GM18951 (cell line): ENCODE data around the gene UBE2R2.
"Not testable (repeated sequence)": the region's sequence is repeated elsewhere in the genome, so short reads cannot be mapped to it uniquely, and the experiment has no call there.

Experiments
- POLR2A ChIP-seq: IDR thresholded peaks from 4 replicates; pipeline ENCODE4 v1.6.1; 2011; ENCODE audit warnings: mild to moderate bottlenecking; ENCODE audit not compliant: insufficient read length, insufficient read depth; ENCODE audit errors: extremely low read depth
- in situ Hi-C: fragments of 300-500 bp; cut with MboI; formaldehyde crosslinking; loops from one replicate; pipeline ENCODE4 v1.12.0; 2022; ENCODE audit warnings: low sequenced_read_pairs, mixed read lengths, inconsistent platforms; ENCODE audit not compliant: unreplicated experiment

The UBE2R2 gene

DNA sequence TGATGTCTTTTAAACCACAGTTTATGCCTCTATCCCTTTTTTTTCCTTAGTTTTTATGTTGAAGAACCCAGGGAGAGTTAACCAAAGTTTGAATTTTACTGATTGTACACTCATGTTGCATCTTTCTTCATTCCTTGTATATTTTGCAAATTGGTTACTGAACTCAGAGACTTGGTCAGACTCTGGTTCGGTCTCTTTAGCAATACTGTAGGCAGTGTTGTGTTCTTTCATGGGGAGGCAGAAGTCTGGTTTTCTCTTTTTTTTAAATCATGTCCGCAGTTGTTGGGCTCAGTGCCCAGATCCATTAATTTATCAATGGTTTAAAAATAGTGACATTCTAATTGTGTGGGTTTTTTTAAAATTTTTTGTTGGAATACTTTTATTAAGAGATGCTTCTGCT lies 23.4 kb downstream of the UBE2R2 start:
- in situ Hi-C loops: no loop called here
- TF ChIP-seq POLR2A: no peak

DNA sequence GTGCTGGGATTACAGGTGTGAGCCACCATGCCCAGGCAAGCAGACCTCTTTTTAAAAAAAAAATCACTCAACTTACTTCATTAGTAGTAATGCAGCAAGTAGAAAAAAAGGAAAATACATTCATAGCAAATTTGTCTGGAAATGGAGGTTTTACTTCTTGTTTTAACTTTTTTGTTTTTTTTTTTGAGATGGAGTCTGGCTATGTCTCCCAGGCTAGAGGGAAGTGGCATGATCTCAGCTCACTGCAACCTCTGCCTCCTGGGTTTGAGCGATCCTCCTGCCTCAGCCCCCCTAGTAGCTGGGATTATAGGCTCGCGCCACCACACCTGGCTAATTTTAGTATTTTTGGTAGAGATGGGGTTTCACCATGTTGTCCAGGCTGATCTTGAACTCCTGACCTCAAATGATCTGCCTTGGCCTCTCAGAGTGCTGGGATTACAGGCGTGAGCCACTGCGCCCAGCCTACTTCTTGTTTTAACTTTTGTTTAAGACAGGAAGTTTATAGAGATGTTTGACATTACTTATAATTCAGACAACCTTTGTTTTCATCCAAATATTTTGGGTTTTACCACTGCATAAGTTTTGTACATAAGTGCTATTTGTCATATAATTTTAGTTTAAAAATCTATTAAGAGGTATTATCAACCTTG lies 26.5 kb downstream of the UBE2R2 start:
- in situ Hi-C loops: no loop called here
- no peak for TF ChIP-seq POLR2A

DNA sequence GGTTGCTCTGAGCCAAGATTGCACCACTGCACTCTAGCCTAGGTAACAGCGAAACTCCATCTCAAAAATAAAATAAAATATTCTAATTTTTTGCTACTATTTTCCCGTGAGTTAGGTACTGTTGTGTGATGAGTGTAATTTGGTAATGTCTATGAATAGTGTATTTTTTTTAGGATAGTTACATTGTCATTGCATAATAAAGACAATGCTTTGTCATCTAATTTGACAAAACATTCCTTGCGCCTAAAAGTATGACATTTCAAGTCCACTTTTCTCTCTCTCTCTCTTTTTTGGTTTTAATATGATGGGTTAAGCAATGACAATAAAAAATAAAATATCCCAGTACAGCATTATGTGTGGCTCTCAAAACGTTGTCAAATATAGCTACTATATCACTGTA lies 29.3 kb downstream of the UBE2R2 start:
- in situ Hi-C loops: no loop called here
- TF ChIP-seq POLR2A: no peak

DNA sequence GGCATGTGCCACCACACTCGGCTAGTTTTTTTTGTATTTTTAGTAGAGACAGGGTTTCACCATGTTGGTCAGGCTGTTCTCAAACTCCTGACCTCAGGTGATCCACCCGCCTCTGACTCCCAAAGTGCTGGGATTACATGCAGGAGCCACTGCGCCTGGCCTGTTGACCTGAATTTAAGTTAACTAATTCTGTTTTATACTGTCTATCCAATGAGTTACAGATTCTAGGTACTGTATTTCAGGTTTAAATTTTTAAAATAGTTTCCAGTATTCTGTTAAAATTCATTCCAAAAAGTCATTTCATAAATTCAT lies 30.9 kb downstream of the UBE2R2 start:
- in situ Hi-C loops: not testable (repeated sequence)

DNA sequence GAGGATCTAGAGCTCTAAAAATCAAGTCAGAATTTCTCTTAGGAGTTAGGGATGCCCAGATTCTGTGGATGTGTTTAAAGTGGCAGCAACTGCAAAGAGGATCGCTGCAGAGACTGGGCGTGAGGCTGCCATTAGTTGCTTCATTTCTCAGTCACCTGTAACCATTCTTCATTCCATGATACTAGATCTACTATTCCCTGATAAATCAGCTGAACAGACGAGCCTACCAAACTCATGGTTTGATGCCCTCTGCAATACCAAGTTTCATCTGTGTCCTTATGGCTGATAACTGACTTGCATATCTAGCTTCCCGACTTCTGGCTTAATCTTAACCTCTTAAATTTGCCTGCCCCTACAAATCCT lies 33.3 kb downstream of the UBE2R2 start:
- TF ChIP-seq POLR2A: no peak
- in situ Hi-C loops: no loop called here

DNA sequence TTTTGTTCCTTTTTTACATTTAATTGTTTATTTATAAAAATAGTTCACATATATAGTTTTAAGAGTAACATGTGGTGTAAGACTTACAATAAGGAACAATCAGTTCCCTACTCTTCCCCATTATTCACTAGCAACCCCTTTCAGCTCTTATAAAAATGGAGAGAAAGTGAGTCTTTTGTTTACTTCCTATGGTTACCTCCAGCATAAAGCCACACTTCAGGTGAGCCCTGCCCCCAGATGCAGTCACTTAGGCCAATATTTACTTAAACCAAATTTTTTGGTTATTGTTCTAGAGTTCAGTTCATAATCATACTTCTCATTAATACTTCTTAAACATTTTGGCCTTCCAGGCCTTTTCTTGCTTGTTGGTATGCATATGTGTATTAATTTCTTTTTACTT lies 33.7 kb downstream of the UBE2R2 start:
- TF ChIP-seq POLR2A: no peak
- in situ Hi-C loops: no loop called here

DNA sequence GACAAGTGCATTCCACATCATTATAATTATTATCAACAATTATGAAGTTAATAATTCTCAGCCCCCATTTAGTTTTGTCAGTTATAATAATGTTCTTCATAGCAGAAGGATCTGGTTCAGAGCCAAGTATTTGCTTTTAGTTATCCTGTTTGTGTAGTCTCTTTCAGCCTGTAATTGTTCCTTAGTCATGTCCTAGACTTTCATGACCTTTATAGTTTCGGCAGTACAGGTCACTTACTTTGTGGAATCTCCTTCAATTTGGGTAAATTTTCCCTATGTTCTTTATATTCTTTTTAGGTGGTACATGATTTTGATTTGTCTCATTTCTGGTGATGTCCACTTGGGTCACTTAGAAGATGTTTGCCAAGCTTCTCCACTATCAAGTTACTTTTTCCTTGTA lies 34.3 kb downstream of the UBE2R2 start:
- in situ Hi-C loops: no loop called here
- TF ChIP-seq POLR2A: no peak

DNA sequence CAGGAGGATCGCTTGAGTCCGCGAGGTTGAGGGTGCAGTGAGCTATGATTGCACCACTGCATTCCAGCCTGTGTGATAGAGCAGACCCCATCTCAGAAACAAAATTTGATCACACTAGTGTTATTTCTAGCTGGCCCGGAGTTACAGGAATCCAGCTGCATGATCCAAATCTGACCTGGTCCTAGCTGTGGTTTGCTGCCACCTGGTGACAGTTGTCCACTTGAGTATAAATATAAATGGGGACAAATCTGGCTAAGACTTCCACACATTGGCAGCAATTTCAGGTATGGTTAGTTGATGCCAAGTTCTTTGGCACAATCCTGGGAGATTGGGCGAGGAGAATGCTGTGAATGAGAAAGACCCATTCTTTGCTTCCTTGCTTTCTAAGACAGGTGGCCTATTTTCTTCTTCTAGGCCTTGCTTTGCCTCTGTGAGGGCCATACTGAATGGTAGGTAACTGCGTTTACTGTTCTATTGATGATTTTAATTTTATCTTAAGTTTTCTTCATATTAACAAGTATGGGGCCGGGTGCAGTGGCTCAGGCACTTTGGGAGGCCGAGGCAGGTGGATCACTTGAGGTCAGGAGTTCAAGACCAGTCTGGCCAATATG lies 35.4 kb downstream of the UBE2R2 start:
- in situ Hi-C loops: no loop called here

DNA sequence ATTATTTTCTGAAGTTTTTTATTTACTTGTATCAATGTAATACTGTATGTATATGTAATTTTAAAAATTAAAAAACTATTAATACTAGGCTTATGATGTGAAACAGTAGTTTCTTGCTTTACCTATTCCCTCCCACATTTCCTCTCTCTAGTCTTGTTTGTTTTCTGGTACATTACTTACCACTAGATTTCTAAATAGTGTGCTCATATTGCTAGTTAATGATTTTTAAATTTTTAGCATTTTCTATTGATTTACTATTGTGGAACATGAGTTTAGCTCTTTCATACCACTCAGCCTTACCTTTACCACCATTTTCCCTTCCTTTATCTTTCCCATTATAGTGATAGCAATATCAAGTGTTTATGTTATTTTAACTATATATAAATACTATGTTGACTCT lies 39.3 kb downstream of the UBE2R2 start:
- in situ Hi-C loops: no loop called here
- TF ChIP-seq POLR2A: no peak

More for the DNA sequence above, 35.4 kb downstream of the UBE2R2 start:
- TF ChIP-seq POLR2A: no peak

DNA sequence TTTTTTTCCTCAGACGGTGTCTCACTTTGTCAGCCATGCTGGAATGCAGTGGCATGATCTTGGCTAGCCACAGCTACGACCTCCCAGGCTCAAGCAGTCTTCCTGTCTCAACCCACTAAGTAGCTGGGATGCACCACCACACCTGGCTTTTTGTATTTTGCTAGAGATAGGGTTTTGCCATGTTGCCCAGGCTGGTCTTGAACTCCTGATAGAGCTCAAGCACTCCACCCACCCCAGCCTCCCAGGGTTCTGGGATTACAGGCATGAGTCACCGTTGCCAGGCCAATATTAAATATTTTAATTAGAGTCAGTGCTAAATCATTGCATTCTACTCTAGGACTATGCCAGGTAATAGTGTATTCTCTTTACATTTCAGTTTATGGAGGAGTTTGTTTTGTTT lies 41.5 kb downstream of the UBE2R2 start:
- no peak for TF ChIP-seq POLR2A
- in situ Hi-C loops: no loop called here

DNA sequence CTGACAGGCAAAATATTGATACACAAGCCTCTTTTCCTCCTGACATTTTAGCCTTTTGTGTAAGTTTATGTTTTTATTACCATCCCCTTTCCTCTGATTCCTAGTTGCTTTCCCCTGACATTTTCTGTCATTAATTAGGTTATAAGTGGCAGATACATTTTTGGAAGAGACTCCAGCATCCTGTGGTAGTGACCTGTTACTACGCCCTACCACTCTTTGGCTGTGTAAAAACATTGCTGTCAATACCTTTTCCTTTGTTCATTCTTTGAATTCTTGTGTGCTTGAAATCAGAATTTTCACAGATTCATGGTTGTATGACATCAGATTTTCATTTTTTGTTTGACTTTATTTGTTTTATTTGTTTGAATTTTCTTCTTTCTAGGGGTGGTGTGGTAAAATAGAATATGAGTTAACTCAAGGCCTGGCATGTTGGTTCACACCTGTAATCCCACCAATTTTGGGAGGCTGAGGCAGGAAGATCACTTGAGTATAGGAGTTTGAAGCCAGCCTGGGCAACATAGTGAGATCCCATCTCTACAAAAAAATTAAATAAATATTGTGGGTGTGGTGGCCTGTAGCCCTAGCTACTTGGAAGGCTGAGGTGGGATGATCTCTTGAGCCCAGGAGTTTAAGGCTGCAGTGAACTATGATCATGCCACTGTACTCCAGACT lies 43.4 kb downstream of the UBE2R2 start:
- TF ChIP-seq POLR2A: no peak
- in situ Hi-C loops: no loop called here

DNA sequence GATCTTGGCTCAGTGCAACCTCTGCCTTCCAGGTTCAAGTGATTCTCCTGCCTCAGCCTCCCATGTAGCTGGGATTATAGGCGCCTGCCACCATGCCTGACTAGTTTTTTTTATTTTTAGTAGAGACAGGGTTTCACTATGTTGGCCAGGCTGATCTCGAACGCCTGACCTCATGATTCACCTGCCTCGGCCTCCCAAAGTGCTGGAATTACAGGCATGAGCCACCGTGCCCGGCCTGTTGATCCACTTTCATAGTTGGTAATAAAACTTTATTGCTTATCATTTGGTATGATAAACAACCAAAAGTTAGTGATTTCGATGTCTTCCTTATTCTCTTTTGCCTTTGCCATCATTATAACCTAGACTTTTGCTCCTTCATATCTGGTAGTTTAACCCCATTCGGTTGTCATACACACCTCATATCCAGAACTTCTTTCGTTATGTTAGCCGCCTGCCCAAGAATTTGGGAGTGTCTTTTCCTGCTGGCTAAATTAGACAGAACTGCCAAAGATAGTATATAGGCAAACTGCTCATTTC lies 45.0 kb downstream of the UBE2R2 start:
- in situ Hi-C loops: no loop called here
- no peak for TF ChIP-seq POLR2A

DNA sequence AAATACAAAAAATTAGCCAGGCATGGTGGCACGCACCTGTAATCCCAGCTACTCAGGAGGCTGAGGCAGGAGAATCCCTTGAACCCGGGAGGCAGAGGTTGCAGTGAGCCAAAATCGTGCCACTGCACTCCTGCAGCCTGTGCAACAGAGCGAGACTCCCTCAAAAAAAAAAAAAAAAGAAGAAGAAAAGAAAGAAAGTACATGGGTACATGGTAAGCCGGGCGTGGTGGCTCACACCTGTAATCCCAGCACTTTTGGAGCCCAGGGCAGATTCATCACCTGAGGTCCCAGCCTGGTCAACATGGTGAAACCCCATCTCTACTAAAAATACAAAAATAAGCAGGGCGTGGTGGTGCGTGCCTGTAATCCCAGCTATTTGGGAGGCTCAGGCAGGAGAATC lies 46.1 kb downstream of the UBE2R2 start:
- in situ Hi-C loops: not testable (repeated sequence)

DNA sequence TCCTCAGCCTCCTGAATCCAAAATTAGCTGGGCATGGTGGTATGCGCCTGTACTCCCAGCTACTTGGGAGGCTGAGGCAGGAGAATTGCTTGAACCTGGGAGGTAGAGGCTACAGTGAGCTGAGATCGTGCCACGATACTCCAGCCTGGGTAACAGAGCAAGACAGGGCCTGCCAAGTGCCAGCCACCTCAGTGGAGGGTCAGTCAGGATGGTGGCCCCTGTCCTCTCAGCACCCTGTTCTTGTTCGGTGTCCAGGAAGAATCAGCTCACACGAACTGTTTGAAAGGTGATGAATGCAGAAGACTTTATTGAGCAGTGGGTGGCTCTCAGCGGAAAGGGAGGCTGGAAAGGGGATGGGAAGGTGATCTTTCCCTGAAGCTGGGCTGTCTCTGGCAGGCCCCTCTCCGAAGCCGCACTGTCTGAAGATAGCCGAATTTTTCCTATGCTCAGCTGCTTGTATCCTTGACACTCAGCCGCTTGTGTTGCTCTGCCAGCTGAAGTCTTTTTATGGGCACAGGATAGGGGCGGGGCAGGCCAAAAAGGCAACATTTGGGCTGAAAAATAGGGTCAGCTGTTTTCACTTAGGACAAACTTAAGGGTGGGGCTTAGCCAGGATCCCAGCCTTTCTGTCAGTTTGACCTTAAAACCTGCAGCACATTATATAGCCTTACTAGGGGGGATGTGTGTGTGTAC lies 50.9 kb downstream of the UBE2R2 start:
- in situ Hi-C loops: no loop called here
- no peak for TF ChIP-seq POLR2A
